H9 (cell line): ENCODE results near the gene VPREB3. TPM values are rescaled to one million over a fixed set of nuclear protein-coding genes. Genes with fewer than 3 reads are reported as not detected.

Source experiments
- DNase-seq: peaks from one replicate; pipeline ENCODE4 v3.0.0-alpha.2; 2017
- H2AFZ ChIP-seq: one replicate; pipeline ENCODE4 v1.6.1; 2013; ENCODE audit warnings: mild to moderate bottlenecking, low read length, control low read depth, moderate library complexity
- H2AK5ac ChIP-seq: 2 replicates; pipeline ENCODE4 v1.6.1; 2013; ENCODE audit warnings: low read length, control low read depth, mixed read lengths; ENCODE audit not compliant: insufficient read length
- H2BK120ac ChIP-seq: one replicate; pipeline ENCODE4 v1.6.1; 2013; ENCODE audit warnings: low read depth, mild to moderate bottlenecking, low read length, control low read depth, inconsistent platforms; ENCODE audit not compliant: poor library complexity, severe bottlenecking
- H2BK12ac ChIP-seq: 2 replicates; pipeline ENCODE4 v1.6.1; 2013; ENCODE audit warnings: low read length, control low read depth, mixed read lengths, low read depth; ENCODE audit not compliant: insufficient read length
- H2BK15ac ChIP-seq: 2 replicates; pipeline ENCODE4 v1.6.1; 2013; ENCODE audit warnings: low read depth, low read length, control low read depth
- H2BK20ac ChIP-seq: one replicate; pipeline ENCODE4 v1.6.1; 2013; ENCODE audit warnings: low read depth, mild to moderate bottlenecking, low read length, control low read depth, inconsistent platforms; ENCODE audit not compliant: poor library complexity, severe bottlenecking
- H2BK5ac ChIP-seq: 2 replicates; pipeline ENCODE4 v1.6.1; 2013; ENCODE audit warnings: low read length, control low read depth, mixed read lengths; ENCODE audit not compliant: insufficient read length
- H3K14ac ChIP-seq: 2 replicates; pipeline ENCODE4 v1.6.1; 2013; ENCODE audit warnings: low read length, control low read depth; ENCODE audit not compliant: insufficient read depth
- H3K18ac ChIP-seq: 2 replicates; pipeline ENCODE4 v1.6.1; 2013; ENCODE audit warnings: low read depth, mild to moderate bottlenecking, mixed read lengths, low read length, control low read depth; ENCODE audit not compliant: insufficient read length
- H3K23ac ChIP-seq: 2 replicates; pipeline ENCODE4 v1.6.1; 2013; ENCODE audit warnings: low read length, control low read depth, mixed read lengths, low read depth; ENCODE audit not compliant: insufficient read length
- H3K23me2 ChIP-seq: 2 replicates; pipeline ENCODE4 v1.6.1; 2013; ENCODE audit warnings: low read depth, mild to moderate bottlenecking, mixed read lengths, low read length, control low read depth; ENCODE audit not compliant: insufficient read length, poor library complexity, severe bottlenecking
- H3K27ac ChIP-seq: 2 replicates; pipeline ENCODE4 v1.5.1; 2013; ENCODE audit warnings: low read length, control low read depth, mixed read lengths, low read depth; ENCODE audit not compliant: insufficient read length
- H3K27me3 ChIP-seq: 2 replicates; pipeline ENCODE4 v1.6.1; 2013; ENCODE audit warnings: low read length, control low read depth, inconsistent platforms; ENCODE audit not compliant: insufficient read depth
- H3K4ac ChIP-seq: 2 replicates; pipeline ENCODE4 v1.6.1; 2013; ENCODE audit warnings: low read depth, mild to moderate bottlenecking, control low read depth, inconsistent platforms, low read length, moderate library complexity
- H3K4me1 ChIP-seq: 2 replicates; pipeline ENCODE4 v1.6.1; 2013; ENCODE audit warnings: low read length, control low read depth, inconsistent platforms; ENCODE audit not compliant: insufficient read depth
- H3K4me2 ChIP-seq: 2 replicates; pipeline ENCODE4 v1.6.1; 2013; ENCODE audit warnings: low read length, control low read depth, mixed read lengths; ENCODE audit not compliant: insufficient read length, insufficient read depth
- H3K56ac ChIP-seq: 2 replicates; pipeline ENCODE4 v1.6.1; 2013; ENCODE audit warnings: low read depth, mild to moderate bottlenecking, mixed read lengths, low read length, control low read depth; ENCODE audit not compliant: insufficient read length
- H3K79me1 ChIP-seq: 2 replicates; pipeline ENCODE4 v1.6.1; 2013; ENCODE audit warnings: low read depth, mild to moderate bottlenecking, moderate library complexity, low read length, control low read depth, inconsistent platforms; ENCODE audit not compliant: insufficient read depth, poor library complexity, severe bottlenecking
- H3K79me2 ChIP-seq: 2 replicates; pipeline ENCODE4 v1.6.1; 2013; ENCODE audit warnings: low read length, control low read depth, inconsistent platforms; ENCODE audit not compliant: insufficient read depth
- H3K9ac ChIP-seq: 2 replicates; pipeline ENCODE4 v1.6.1; 2013; ENCODE audit warnings: low read length, control low read depth, mixed read lengths; ENCODE audit not compliant: insufficient read length; ENCODE audit errors: extremely low read depth
- H3K9me3 ChIP-seq: one replicate; pipeline ENCODE4 v1.6.1; 2013; ENCODE audit warnings: low read depth, low read length, inconsistent platforms; ENCODE audit not compliant: control insufficient read depth
- H3T11ph ChIP-seq: one replicate; pipeline ENCODE4 v1.6.1; 2013; ENCODE audit warnings: mild to moderate bottlenecking, low read length, control low read depth, inconsistent platforms
- H4K20me1 ChIP-seq: one replicate; pipeline ENCODE4 v1.6.1; 2013; ENCODE audit not compliant: control insufficient read depth, insufficient read length, insufficient read depth
- H4K5ac ChIP-seq: 2 replicates; pipeline ENCODE4 v1.6.1; 2013; ENCODE audit warnings: low read depth, mild to moderate bottlenecking, mixed read lengths, low read length, control low read depth; ENCODE audit not compliant: insufficient read length
- H4K8ac ChIP-seq: replicated peaks from 2 replicates; pipeline ENCODE4 v1.6.1; 2013; ENCODE audit warnings: low read length, control low read depth, mixed read lengths, low read depth; ENCODE audit not compliant: insufficient read length
- H4K91ac ChIP-seq: 2 replicates; pipeline ENCODE4 v1.6.1; 2013; ENCODE audit warnings: low read depth, mild to moderate bottlenecking, moderate library complexity, mixed read lengths, low read length, control low read depth; ENCODE audit not compliant: insufficient read length
- H3K27ac Mint-ChIP-seq, 3 experiments: 2 replicates in 2 of 3; 3 replicates in 1 of 3; pipeline ENCODE4 v1.8.0; 2020 to 2021; ENCODE audit warnings: mixed read lengths in 3 of 3, mild to moderate bottlenecking in 1 of 3, moderate library complexity in 1 of 3
- H3K27me3 Mint-ChIP-seq: 2 replicates; pipeline ENCODE4 v1.8.0; 2021; ENCODE audit warnings: low read depth, mild to moderate bottlenecking, moderate library complexity, mixed read lengths
- H3K36me3 Mint-ChIP-seq, 3 experiments: 2 replicates in 2 of 3; 3 replicates in 1 of 3; pipeline ENCODE4 v1.8.0; 2020 to 2021; ENCODE audit warnings: low read depth in 3 of 3, mixed read lengths in 3 of 3; ENCODE audit not compliant: insufficient read depth in 1 of 3
- H3K4me1 Mint-ChIP-seq, 2 experiments: 2 replicates each; pipeline ENCODE4 v1.8.0; 2020; ENCODE audit warnings: mixed read lengths in 2 of 2
- H3K4me3 Mint-ChIP-seq, 2 experiments: 2 replicates in 1 of 2; 3 replicates in 1 of 2; pipeline ENCODE4 v1.8.0; 2020 to 2021; ENCODE audit warnings: mild to moderate bottlenecking in 2 of 2, mixed read lengths in 2 of 2, moderate library complexity in 1 of 2
- H3K9me3 Mint-ChIP-seq, 2 experiments: 2 replicates in 1 of 2; 3 replicates in 1 of 2; pipeline ENCODE4 v1.8.0; 2020; ENCODE audit warnings: mild to moderate bottlenecking in 2 of 2, mixed read lengths in 2 of 2, moderate library complexity in 1 of 2
- WGBS: extraction: QIAGEN DNeasy Blood & Tissue Kit; methylation state at CpG from one replicate; pipeline ENCODE4 v1.1.7; 2013; ENCODE audit warnings: missing lambda C conversion rate, low lambda C conversion rate, mixed read lengths; ENCODE audit not compliant: insufficient read length; ENCODE audit errors: extremely low coverage; 5-methylcytosine and 5-hydroxymethylcytosine counted together
- total RNA-seq: library from RNA; stranded (reverse); gene quantifications from 2 replicates; pipeline ENCODE4 v1.2.1, GENCODE V29; 2021
- TF ChIP-seq, protein P1 (sequence below): fragments of 200-600 bp; sonication (generic); conservative IDR thresholded peaks from 3 replicates; pipeline ENCODE4 v1.8.0; 2021; ENCODE audit warnings: antibody characterized with exemption, mild to moderate bottlenecking

Gene VPREB3
- total RNA-seq, 1 experiment from 2014 or later = 0.50 TPM

DNA sequence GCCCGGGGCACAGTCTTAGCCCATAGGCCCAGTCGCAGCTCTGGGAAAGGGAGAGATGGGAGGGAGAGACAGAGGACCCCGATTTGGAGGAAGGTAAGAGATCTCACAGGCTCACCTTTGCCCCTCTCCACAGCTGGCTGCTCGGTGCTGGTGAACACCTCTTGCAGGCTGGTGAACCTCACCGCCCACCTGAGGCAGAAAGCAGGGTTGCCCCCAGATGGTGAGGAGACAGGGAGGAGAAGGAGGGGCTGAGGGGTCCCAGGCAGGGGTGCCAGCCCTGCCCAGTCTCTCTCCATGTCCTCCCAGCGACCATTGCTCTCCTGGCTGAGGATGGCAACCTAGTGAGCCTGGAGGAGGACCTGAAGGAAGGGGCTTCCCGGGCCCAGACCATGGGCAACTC is 9.7 kb upstream of the VPREB3 start:
- H4K91ac ChIP-seq = no peak overlapping the region
- no peak overlapping the region for H3K4ac ChIP-seq
- Mint-ChIP-seq H3K4me3 (peak overlapping the region in 1 of 2 experiments; percentile 22; a peak in 1 of 5 replicates), H3K27me3 (peaks cover 38% of the 10 kb centered on the region), H3K4me1 (peaks cover 19 to 28% of the 10 kb centered on the region in 2 experiments), H3K9me3 (no peaks in the 10 kb centered on the region), H3K27ac (no peak overlapping the region), H3K36me3 (peaks cover 5 to 10% (median 7%) of the 10 kb centered on the region in 3 experiments; a peak in 4 of 7 replicates)
- H3T11ph ChIP-seq = no peak overlapping the region
- no peak overlapping the region for H3K56ac ChIP-seq
- no peak overlapping the region for H3K27ac ChIP-seq
- H2AK5ac ChIP-seq = no peak overlapping the region
- WGBS = no CpG with 5 or more reads among the region's 7 CpGs
- H3K14ac ChIP-seq = no peak overlapping the region
- no peak overlapping the region for H2BK20ac ChIP-seq
- no peak for DNase-seq
- 0 out of 2 replicates have a peak, but pooled peaks cover under 1% of the 10 kb centered on the region for H3K27me3 ChIP-seq
- TF ChIP-seq, protein P1, sequence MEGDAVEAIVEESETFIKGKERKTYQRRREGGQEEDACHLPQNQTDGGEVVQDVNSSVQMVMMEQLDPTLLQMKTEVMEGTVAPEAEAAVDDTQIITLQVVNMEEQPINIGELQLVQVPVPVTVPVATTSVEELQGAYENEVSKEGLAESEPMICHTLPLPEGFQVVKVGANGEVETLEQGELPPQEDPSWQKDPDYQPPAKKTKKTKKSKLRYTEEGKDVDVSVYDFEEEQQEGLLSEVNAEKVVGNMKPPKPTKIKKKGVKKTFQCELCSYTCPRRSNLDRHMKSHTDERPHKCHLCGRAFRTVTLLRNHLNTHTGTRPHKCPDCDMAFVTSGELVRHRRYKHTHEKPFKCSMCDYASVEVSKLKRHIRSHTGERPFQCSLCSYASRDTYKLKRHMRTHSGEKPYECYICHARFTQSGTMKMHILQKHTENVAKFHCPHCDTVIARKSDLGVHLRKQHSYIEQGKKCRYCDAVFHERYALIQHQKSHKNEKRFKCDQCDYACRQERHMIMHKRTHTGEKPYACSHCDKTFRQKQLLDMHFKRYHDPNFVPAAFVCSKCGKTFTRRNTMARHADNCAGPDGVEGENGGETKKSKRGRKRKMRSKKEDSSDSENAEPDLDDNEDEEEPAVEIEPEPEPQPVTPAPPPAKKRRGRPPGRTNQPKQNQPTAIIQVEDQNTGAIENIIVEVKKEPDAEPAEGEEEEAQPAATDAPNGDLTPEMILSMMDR = no peak
- peak overlapping the region; percentile 49 for H3K4me2 ChIP-seq
- H2BK5ac ChIP-seq = no peak overlapping the region
- peaks cover 7% of the 10 kb centered on the region for H3K23me2 ChIP-seq
- H3K79me1 ChIP-seq = no peaks in the 10 kb centered on the region
- H4K20me1 ChIP-seq = no peaks in the 10 kb centered on the region
- H2BK15ac ChIP-seq = no peak overlapping the region
- no peak overlapping the region for H2BK12ac ChIP-seq
- no peaks in the 10 kb centered on the region for H3K79me2 ChIP-seq
- H2BK120ac ChIP-seq = no peak overlapping the region
- no peak overlapping the region for H4K8ac ChIP-seq
- H3K9me3 ChIP-seq = no peaks in the 10 kb centered on the region
- no peak overlapping the region for H4K5ac ChIP-seq
- no peak overlapping the region for H3K9ac ChIP-seq
- no peak overlapping the region for H2AFZ ChIP-seq
- no peak overlapping the region for H3K18ac ChIP-seq
- no peak overlapping the region for H3K23ac ChIP-seq
- H3K4me1 ChIP-seq = peaks cover 4% of the 10 kb centered on the region; the same call in 1 of the 2 replicates
